GM19455 (cell line): ENCODE results near the gene TTLL1.
"Not testable (repeated sequence)": the region's sequence is repeated elsewhere in the genome, so short reads cannot be mapped to it uniquely, and the experiment has no call there.

Experiments used
- ATAC-seq: cut with Tn5 transposase; IDR thresholded peaks from one replicate; pipeline ENCODE4 v1.9.1; 2021; ENCODE audit not compliant: unreplicated experiment

The TTLL1 gene

GRCh38 chr22:43077121-43077877 is 11.9 kb downstream of the TTLL1 start:
- no peak for ATAC-seq

DNA sequence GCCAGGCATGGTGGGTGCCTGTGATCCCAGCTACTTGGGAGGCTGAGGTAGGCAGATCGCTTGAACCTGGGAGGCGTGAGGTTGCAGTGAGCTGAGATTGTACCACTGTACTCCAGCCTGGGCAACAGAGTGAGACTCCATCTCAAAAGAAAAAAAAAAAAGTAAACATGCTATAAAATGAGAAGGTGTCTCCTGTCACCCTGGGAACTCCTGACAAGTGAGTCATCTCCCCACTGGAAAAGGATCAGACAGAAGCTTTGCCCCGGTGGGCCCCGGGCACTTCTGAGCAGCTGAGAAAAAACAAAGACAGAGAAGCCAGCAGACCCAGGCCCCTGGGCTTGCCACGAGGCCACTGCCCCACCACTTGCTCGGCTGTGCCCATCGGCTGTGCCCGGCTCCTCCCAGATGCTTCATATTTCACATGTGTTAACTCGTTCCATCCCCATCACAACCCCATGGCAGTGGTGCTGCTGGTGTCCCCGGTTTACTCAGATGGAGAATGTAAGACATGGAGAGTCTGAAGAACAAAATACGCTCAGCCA is 22.3 kb downstream of the TTLL1 start:
- ATAC-seq = no peak

DNA sequence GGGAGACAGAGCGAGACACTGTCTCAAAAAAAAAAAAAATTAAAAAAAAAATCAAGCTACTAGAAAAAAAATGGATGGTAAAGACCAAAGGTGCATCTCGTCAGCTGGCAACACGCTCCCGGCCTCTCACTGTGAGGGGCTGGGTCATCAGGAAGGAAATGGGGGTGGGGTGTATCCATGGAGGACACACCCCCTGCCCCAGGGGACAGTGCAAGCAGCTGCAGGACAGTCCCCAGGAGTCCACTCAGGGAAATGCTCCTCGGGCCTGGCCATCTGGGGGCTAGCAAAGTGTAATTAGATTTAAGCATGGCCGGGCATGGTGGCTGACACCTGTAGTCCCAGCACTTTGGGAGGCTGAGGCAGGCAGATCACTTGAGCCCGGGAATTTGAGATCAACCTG is 23.1 kb downstream of the TTLL1 start:
- ATAC-seq = no peak

DNA sequence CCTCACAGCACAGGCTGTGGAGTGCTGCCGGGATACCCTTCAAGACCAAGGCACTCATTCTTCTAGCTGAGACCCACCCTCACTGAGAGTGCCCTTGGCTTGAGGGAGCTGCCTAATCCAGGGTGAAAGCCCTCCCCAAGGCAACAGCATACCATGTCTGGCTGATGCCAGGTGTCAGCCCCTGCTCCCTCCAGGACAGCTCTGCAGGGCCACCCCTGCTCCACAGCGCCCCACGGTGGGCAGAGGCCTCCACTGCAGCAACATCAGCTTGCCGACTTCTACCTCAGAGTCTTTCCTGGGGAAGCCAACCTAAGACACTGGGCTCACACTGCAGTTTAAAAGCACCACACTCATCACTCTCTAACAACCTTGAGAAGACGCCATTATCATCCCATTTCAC is 29.0 kb downstream of the TTLL1 start:
- ATAC-seq = no peak

DNA sequence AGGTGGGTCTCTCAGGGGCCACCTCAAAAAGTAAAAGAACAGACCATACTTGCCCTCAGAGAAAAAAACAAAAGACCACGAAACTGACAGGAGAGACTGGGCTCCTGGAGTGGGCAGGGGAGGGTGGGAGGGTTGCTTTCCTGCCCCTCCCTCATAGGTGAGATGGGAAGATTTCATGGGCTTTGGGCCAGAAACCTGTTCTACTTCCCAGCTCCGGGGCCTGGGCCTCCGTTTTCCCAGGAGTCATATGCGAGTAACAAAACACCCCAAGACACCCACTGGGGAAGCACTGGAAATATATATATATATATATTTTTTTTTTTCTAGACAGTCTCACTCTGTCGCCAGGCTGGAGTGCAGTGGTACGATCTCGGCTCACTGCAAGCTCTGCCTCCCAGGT is 31.6 kb downstream of the TTLL1 start:
- ATAC-seq = no peak

DNA sequence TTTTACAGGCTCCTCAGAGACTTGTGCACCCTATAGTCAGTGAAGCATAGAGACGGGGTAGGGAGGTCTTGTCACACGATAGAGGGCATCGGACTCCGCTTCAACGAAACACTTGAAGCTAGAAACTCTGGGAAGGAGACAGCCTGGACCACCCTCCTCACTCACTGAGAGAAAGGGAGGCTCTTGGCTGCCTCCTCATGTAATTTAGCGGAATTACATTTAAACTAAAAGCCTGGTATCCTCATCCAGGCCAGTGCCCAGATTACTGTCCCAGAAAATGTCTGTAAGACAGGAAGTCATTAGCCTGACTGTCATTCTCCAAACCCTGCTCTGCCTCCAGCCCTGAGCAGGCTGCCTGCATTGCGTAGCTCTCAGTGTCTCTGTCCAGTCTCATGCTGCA is 36.0 kb downstream of the TTLL1 start:
- no peak for ATAC-seq

- ATAC-seq = no peak
Observed at GRCh38 chr22:43050995-43051394, 38.2 kb downstream of the TTLL1 start.

DNA sequence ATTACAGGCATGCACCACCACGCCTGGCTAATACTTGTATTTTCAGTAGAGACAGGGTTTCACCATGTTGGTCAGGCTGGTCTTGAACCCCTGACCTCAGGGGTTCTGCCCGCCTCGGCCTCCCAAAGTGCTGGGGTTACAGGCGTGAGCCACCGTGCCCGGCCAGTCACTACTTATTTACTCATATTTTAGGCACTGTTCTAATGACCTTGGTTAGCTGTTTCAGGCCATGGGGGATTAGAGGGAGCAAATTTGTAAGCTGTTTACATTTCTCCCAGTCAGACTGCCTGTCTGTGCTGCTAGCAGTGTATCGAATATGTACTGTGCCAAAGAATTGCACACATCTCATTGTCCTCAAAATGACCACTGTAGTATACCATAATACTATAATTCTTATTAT is 41.6 kb downstream of the TTLL1 start:
- no peak for ATAC-seq

- no peak for ATAC-seq
Observed at GRCh38 chr22:43044290-43044712, 44.9 kb downstream of the TTLL1 start.

GRCh38 chr22:43042101-43042780 is 47.0 kb downstream of the TTLL1 start:
- ATAC-seq = no peak

- ATAC-seq = no peak
Observed at GRCh38 chr22:43039800-43040199, 49.4 kb downstream of the TTLL1 start.

DNA sequence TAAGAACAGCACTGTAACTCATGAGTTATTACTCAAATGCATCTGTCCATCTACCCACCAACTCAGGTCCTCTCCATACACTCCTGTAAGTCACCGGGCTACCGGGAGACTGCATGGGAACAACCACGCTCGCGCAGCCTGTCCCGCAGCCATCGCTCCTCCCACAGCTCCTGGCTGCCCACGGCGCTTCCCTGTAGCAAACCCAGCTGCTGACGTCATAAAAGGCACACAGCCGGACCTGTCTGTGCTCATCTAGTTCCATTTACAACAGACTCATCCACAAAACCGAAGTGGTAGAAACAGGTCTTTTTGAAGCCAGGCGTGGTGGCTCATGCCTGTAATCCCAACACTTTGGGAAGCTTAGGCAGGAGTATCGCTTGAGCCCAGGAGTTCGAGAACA is 50.9 kb downstream of the TTLL1 start:
- ATAC-seq = no peak

DNA sequence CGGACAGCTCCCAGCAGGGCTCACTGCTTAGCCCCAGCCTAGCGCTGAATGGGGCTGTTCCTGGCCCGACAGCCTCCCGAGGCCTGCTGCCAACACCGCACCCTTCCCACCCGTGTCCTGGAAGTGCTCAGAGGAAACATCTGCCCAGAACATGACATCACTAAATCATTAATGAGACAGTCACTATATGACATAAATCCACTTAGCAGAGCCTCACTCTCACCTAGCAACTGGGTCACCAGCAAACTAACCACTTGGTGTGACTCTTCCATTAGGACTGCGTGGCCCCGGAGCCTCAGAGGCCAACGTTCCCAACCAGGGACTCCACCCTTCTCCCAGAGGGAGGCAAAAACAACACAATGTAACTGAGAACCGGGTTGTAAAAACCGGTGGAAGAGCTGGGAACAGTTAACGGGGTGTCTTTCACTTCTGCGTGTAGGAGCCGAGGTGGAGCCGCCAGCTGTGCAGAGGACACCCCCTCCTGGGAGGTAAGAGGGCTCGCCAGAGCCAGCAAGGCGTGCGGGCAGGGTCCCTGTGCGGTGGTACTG is 52.8 kb downstream of the TTLL1 start:
- ATAC-seq = no peak

DNA sequence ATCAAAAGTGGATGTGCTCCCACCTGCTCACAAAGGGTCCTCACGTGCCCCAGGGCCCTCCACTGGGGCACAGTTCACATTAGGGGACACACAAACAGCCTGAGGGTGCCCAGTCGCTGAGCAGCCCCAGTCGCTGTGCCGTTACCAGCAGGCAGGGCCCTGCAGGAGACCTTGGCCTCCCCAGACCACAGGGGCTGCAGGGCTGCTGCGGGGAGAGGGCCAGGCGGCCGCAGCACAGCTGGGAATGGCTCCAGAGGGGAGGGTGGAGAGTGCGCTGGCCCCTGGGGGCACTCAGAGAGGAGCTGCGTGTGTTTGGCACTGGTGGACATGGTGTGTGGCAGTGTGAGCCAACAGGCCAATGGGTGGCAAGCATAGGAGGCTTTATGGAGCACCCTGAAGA is 53.9 kb downstream of the TTLL1 start:
- no peak for ATAC-seq

DNA sequence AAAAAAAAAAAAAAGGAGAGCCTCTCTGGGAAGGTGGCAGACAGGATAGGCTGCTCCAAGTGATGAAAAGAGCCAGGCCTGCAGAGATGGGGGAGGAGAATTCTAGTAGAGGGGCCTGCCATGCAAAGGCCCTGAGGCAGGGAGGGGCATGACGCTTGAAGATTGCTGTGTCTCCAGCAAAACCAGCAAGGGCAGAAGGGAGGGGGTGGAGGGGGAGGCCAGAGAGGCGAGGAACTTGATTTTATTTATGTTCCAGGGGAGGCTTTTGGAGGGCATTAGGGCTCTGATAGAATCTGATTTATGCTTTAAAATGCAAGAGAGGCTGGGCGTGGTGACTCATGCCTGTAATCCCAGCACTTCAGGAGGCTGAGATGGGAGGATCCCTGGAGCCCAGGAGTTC is 57.6 kb downstream of the TTLL1 start:
- ATAC-seq = no peak

- no peak for ATAC-seq
Observed at GRCh38 chr22:43018615-43019014, 70.6 kb downstream of the TTLL1 start.

GRCh38 chr22:43017525-43018460 is 71.4 kb downstream of the TTLL1 start:
- ATAC-seq = no peak

- not testable (repeated sequence) for ATAC-seq
Observed at GRCh38 chr22:43016150-43016549, 73.0 kb downstream of the TTLL1 start.

DNA sequence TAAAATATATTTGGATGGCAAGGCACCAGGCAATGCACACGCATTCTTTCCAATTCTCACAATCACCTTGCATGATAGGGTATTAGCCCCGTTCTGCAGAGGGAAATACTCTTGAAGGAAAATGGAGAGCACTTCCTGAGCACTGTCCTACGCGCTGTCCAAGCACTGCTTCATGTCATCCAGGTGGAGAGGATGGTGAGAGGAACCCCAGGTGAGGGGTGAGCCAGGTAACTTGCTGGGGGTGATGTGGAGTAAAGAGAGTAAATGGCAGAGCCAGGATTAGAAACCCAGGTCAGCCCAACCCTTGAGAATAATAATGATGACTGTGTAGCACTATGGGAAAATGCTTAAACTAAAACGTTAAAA is 73.5 kb downstream of the TTLL1 start:
- no peak for ATAC-seq

- peak; percentile 92 for ATAC-seq
Observed at GRCh38 chr22:43014869-43015676, 74.1 kb downstream of the TTLL1 start, which contains the start of gene PACSIN2. Gene PACSIN2, minus strand, starts transcription at chr22:43015149. Its CDS starts 103,069 bp downstream, at chr22:42912080.
